ENCODE data around the gene C1orf210.

The C1orf210 gene

GRCh38 chr1:43274804-43275180 is 10.6 kb downstream of the C1orf210 start:
- TF ChIP-seq CTCF (IDR thresholded peaks at IDR 0.05; ENCODE audit: extremely low read depth, insufficient read depth, missing control alignments) = no peak
- in situ Hi-C loops (cut with MboI; ENCODE audit: low pct_unique_long_range_greater_than_20kb, low sequenced_read_pairs, unreplicated experiment) = no loop called here
- DNase-seq (ENCODE audit: low spot score) = no peak

GRCh38 chr1:43274125-43274803 is 11.1 kb downstream of the C1orf210 start:
- TF ChIP-seq CTCF (IDR thresholded peaks at IDR 0.05; ENCODE audit: extremely low read depth, insufficient read depth, missing control alignments) = no peak
- DNase-seq (ENCODE audit: low spot score) = no peak
- in situ Hi-C loops (cut with MboI; ENCODE audit: low pct_unique_long_range_greater_than_20kb, low sequenced_read_pairs, unreplicated experiment) = no loop called here

- TF ChIP-seq CTCF (IDR thresholded peaks at IDR 0.05; ENCODE audit: extremely low read depth, insufficient read depth, missing control alignments) = no peak
- no peak for DNase-seq (ENCODE audit: low spot score)
- in situ Hi-C loops (cut with MboI; ENCODE audit: low pct_unique_long_range_greater_than_20kb, low sequenced_read_pairs, unreplicated experiment) = no loop called here
Measured at GRCh38 chr1:43273708-43274107, 11.7 kb downstream of the C1orf210 start.

GRCh38 chr1:43272576-43273571 is 12.5 kb downstream of the C1orf210 start:
- in situ Hi-C loops (cut with MboI; ENCODE audit: low pct_unique_long_range_greater_than_20kb, low sequenced_read_pairs, unreplicated experiment) = no loop called here
- DNase-seq (ENCODE audit: low spot score) = no peak
- no peak for TF ChIP-seq CTCF (IDR thresholded peaks at IDR 0.05; ENCODE audit: extremely low read depth, insufficient read depth, missing control alignments)

- no peak for DNase-seq (ENCODE audit: low spot score)
- in situ Hi-C loops (cut with MboI; ENCODE audit: low pct_unique_long_range_greater_than_20kb, low sequenced_read_pairs, unreplicated experiment) = no loop called here
- TF ChIP-seq CTCF (IDR thresholded peaks at IDR 0.05; ENCODE audit: extremely low read depth, insufficient read depth, missing control alignments) = no peak
Measured at GRCh38 chr1:43272161-43272560, 13.2 kb downstream of the C1orf210 start.

- in situ Hi-C loops (cut with MboI; ENCODE audit: low pct_unique_long_range_greater_than_20kb, low sequenced_read_pairs, unreplicated experiment) = no loop called here
- DNase-seq (ENCODE audit: low spot score) = no peak
- no peak for TF ChIP-seq CTCF (IDR thresholded peaks at IDR 0.05; ENCODE audit: extremely low read depth, insufficient read depth, missing control alignments)
Measured at GRCh38 chr1:43271186-43272118, 13.9 kb downstream of the C1orf210 start.
